Psoas muscle (tissue), 8 donors: ENCODE data around the gene RB1. TPM values are rescaled to one million over a fixed set of nuclear protein-coding genes. Genes with fewer than 3 reads are reported as not detected.

Experiments used
- ATAC-seq, 4 donors: fragments of 200-7000 bp; cut with Tn5 transposase; one replicate each; pipeline ENCODE4 v1.9.1; 2020; ENCODE audit warnings: moderate library complexity in 3 of 4, mild to moderate bottlenecking in 2 of 4
- DNase-seq, 2 donors: peaks; one replicate each; pipeline ENCODE4 v3.0.0-alpha.2; 2020
- H3K27ac ChIP-seq: fragments of 200-600 bp; one replicate; pipeline ENCODE4 v1.8.0; 2022
- H3K27me3 ChIP-seq, 3 donors: fragments of 200-600 bp in 1 of 3; one replicate each; pipeline versions ENCODE4 v1.6.1 to v1.8.0; 2013 to 2022; ENCODE audit warnings: low read length in 2 of 3, mild to moderate bottlenecking in 2 of 3, moderate library complexity in 1 of 3; ENCODE audit not compliant: insufficient read depth in 3 of 3
- H3K36me3 ChIP-seq, 2 donors: fragments of 200-600 bp in 1 of 2; one replicate each; pipeline versions ENCODE4 v1.6.1 to v1.8.0; 2013 to 2022; ENCODE audit warnings: low read depth in 1 of 2, mild to moderate bottlenecking in 1 of 2, moderate library complexity in 1 of 2; ENCODE audit not compliant: insufficient read depth in 1 of 2
- H3K4me1 ChIP-seq: fragments of 200-600 bp; one replicate; pipeline ENCODE4 v1.8.0; 2022
- H3K4me3 ChIP-seq: fragments of 200-600 bp; one replicate; pipeline ENCODE4 v1.8.0; 2022; ENCODE audit warnings: mild to moderate bottlenecking
- H3K9me3 ChIP-seq: fragments of 200-600 bp; one replicate; pipeline ENCODE4 v1.8.0; 2022
- CTCF ChIP-seq: fragments of 200-600 bp; IDR thresholded peaks from one replicate; pipeline ENCODE4 v1.8.0; 2022; ENCODE audit warnings: antibody characterized with exemption
- WGBS, 3 donors: extraction: QIAGEN DNeasy Blood & Tissue Kit; methylation state at CpG; one replicate each; pipeline versions ENCODE4 v1.1.6 to v1.1.7; 2013; 5-methylcytosine and 5-hydroxymethylcytosine counted together
- intact Hi-C, 2 donors: fragments of 100-400 bp; cut with DNase I; formaldehyde crosslinking; loops; one replicate each; pipeline versions ENCODE4 v1.11.0 to v1.14.2; 2022
- polyA plus RNA-seq, 3 donors: library from polyadenylated mRNA; stranded (reverse); fragments of 200-250 nt; gene quantifications; one replicate each; pipeline ENCODE4 v1.2.3, GENCODE V29; 2013
- total RNA-seq, 4 donors: library from RNA; stranded (reverse); fragmentation: NEBNext Ultra II Directional in 2 of 4; extraction: Animal tissue kit (Norgen Biotek cat#: 25700) in 2 of 4; gene quantifications; one replicate each; pipeline versions ENCODE4 v1.2.1 to v1.2.4, GENCODE V29; 2021 to 2023
- donor health status: healthy with polysubstance abuse.
- donor health status: DM: no; HTN: no; CAD: no; lungs with moderate emphysema.
- donor health status: Bipolar disorder and iron deficiency.
- donor health status: healthy.
- donor health status: DM: yes; HTN: yes; CAD: no.
- donor health status: DM: no; HTN: no; CAD: no.
- donor health status: DM: no; HTN: no; CAD: no.
- donor health status: DM: yes; HTN: yes; CAD: no.

Gene RB1
- total and polyA plus RNA-seq, 7 donors = 16.6 to 35.6 (median 28.0) TPM

- 88 to 91% (median 88%) methylated on average over 4 of the region's 4 CpGs for WGBS, 3 donors
- no peak for DNase-seq
- Histone ChIP-seq H3K9me3 (no peaks in the 10 kb centered on the region), H3K27ac (no peak overlapping the region), H3K36me3 (no peaks in the 10 kb centered on the region), H3K27me3 (no peaks in the 10 kb centered on the region), H3K4me1 (peaks cover 8% of the 10 kb centered on the region), H3K4me3 (no peak overlapping the region)
- no peak for TF ChIP-seq CTCF
- intact Hi-C loops = no loop called here
- ATAC-seq = no peak
These were observed 10.9 kb upstream of the RB1 start for GRCh38 chr13:48292650-48293049.

GRCh38 chr13:48294653-48295052 is 8.9 kb upstream of the RB1 start:
- H3K4me1 ChIP-seq = peaks cover 8% of the 10 kb centered on the region
- no peak overlapping the region for H3K4me3 ChIP-seq
- DNase-seq (no peak), ATAC-seq (no peak)
- no peaks in the 10 kb centered on the region for H3K27me3 ChIP-seq
- no peak for TF ChIP-seq CTCF
- H3K36me3 ChIP-seq = no peaks in the 10 kb centered on the region
- H3K27ac ChIP-seq = no peak overlapping the region
- WGBS, 3 donors = 93 to 99% (median 98%) methylated on average over 2 of the region's 2 CpGs
- intact Hi-C loops = no loop called here
- H3K9me3 ChIP-seq = no peaks in the 10 kb centered on the region

- H3K4me3 ChIP-seq = no peak overlapping the region
- ATAC-seq = no peak
- 92 to 98% (median 96%) methylated on average over 1 of the region's 1 CpG for WGBS, 3 donors
- intact Hi-C loops = no loop called here
- no peaks in the 10 kb centered on the region for H3K36me3 ChIP-seq
- no peaks in the 10 kb centered on the region for H3K27me3 ChIP-seq
- H3K4me1 ChIP-seq = peaks cover 8% of the 10 kb centered on the region
- no peaks in the 10 kb centered on the region for H3K9me3 ChIP-seq
- no peak overlapping the region for H3K27ac ChIP-seq
- no peak for DNase-seq
- TF ChIP-seq CTCF = no peak
These were observed 8.3 kb upstream of the RB1 start for GRCh38 chr13:48295271-48295670.

- WGBS, 3 donors = 68 to 75% (median 70%) methylated on average over 2 of the region's 2 CpGs
- H3K36me3 ChIP-seq = peaks cover 0 to 6% of the 10 kb centered on the region in 2 donors
- intact Hi-C loops = no loop called here
These were observed 7.0 kb upstream of the RB1 start for GRCh38 chr13:48296528-48296927.

More at GRCh38 chr13:48296528-48296927, 7.0 kb upstream of the RB1 start:
- TF ChIP-seq CTCF = no peak
- Histone ChIP-seq H3K4me1 (peaks cover 5% of the 10 kb centered on the region), H3K9me3 (no peaks in the 10 kb centered on the region), H3K4me3 (no peak overlapping the region), H3K27ac (no peak overlapping the region), H3K27me3 (no peaks in the 10 kb centered on the region)
- no peak for ATAC-seq
- no peak for DNase-seq
